HG03103 (cell line): ENCODE data around the gene HNMT.
"Not testable (repeated sequence)": the region's sequence is repeated elsewhere in the genome, so short reads cannot be mapped to it uniquely, and the experiment has no call there.

Experiments used
- ATAC-seq: cut with Tn5 transposase; IDR thresholded peaks from one replicate; pipeline ENCODE4 v1.9.1; 2021; ENCODE audit warnings: low read depth; ENCODE audit not compliant: unreplicated experiment

Gene HNMT

DNA sequence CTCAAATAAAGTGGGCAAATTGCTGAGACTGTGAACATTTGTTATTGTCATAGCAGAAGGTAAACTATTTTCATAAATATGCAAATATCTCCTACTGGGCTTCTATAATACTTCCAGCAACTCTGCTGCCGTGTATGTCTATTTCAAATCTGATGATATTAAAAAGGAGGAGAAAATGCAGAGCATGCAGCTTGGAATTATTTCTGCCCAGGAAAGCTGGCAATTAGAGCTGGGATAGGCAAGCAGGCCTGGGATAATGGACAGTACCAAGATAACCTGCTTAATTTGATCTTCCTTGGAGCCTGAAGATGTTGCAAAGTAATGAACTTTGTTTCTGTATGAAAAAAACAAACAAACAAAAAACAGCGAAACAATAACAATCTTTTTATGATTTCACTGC lies 72.8 kb downstream of the HNMT start:
- no peak for ATAC-seq

- ATAC-seq = no peak
Observed at GRCh38 chr2:138040616-138041015, 76.3 kb downstream of the HNMT start.

DNA sequence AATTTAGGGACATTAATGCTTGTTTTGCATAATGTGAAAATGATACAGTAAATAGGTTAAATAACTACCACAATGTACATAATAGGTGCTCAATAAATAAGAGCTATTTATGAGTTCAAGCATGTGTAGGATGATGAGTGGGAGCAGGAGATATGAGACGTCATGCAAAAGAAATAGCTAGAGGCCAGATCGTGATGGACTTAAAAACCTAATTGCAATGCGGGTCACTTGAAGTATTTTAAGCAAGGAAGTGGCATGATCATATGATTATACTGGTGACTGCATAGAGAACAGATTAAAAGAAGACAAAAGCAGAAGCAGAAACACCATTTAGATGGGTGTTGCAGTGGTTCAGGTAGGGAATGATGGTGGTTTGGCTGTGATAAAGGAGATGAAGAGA lies 78.0 kb downstream of the HNMT start:
- ATAC-seq = no peak

DNA sequence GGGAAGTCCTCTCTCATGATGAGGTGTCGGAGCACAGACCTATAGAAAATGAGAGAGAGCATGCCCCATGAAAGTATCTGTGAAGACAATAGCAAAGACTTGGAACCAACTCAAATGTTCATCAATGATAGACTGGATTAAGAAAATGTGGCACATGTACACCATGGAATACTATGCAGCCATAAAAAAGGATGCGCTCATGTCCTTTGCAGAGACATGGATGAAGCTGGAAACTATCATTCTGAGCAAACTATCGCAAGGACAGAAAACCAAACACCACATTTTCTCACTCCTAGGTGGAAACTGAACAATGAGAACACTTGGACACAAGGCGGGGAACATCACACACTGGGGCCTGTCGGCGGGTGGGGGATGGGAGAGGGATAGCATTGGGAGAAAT lies 79.3 kb downstream of the HNMT start:
- ATAC-seq = not testable (repeated sequence)

GRCh38 chr2:138058427-138058826 lies 94.2 kb downstream of the HNMT start:
- no peak for ATAC-seq

GRCh38 chr2:138059487-138060300 lies 95.4 kb downstream of the HNMT start:
- ATAC-seq = no peak

DNA sequence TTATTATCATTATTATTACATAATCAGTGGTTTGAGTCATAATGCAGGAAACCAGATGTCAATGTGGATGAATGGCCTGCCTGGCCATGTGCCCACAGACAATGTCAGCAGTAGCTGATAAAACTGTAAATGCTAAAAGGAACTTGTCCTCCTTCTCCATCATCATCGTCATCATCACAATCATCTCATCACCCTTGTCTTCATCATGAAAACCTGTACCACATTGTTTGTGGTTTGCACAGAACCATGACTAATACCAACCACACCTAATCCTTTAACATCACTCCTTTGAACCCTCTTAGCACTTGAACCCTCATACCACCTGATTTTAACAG lies 96.0 kb downstream of the HNMT start:
- no peak for ATAC-seq

GRCh38 chr2:138061961-138062360 lies 97.7 kb downstream of the HNMT start:
- no peak for ATAC-seq

GRCh38 chr2:138063181-138063580 lies 98.9 kb downstream of the HNMT start:
- no peak for ATAC-seq
